Prostate gland (tissue), 2 donors: ENCODE data around the gene MYL10. TPM values are rescaled to one million over a fixed set of nuclear protein-coding genes. Genes with fewer than 3 reads are reported as not detected.

ENCODE experiments used
- DNase-seq: peaks from one replicate; pipeline ENCODE4 v3.0.0-alpha.2; 2019; ENCODE audit warnings: low spot score
- H3K27ac ChIP-seq, 2 donors: fragments of 200-600 bp; sonication (generic); 2 replicates each; pipeline ENCODE4 v1.5.1; 2017 to 2019
- H3K27me3 ChIP-seq: fragments of 200-600 bp; sonication (generic); replicated peaks from 2 replicates; pipeline ENCODE4 v1.5.1; 2019; ENCODE audit not compliant: insufficient read depth
- H3K36me3 ChIP-seq, 2 donors: fragments of 200-600 bp; sonication (generic); 1 replicate in 1 of 2; 2 replicates in 1 of 2; pipeline versions ENCODE4 v1.5.1 to v1.8.1; 2017 to 2019
- H3K4me1 ChIP-seq: fragments of 200-600 bp; sonication (generic); replicated peaks from 2 replicates; pipeline ENCODE4 v1.5.1; 2019
- H3K4me3 ChIP-seq, 2 donors: fragments of 200-600 bp; sonication (generic); 2 replicates each; pipeline ENCODE4 v1.5.1; 2017 to 2019
- H3K9me3 ChIP-seq: fragments of 200-600 bp; sonication (generic); 2 replicates; pipeline ENCODE4 v1.5.1; 2017
- POLR2A ChIP-seq: fragments of 450-650 bp; IDR thresholded peaks from one replicate; pipeline ENCODE4 v1.6.1; 2016; ENCODE audit warnings: antibody characterized with exemption, mild to moderate bottlenecking
- POLR2AphosphoS5 ChIP-seq: sonication (generic); formaldehyde crosslinking; IDR thresholded peaks from one replicate; pipeline ENCODE4 v1.6.1; 2017; ENCODE audit warnings: antibody characterized with exemption
- WGBS: methylation state at CpG from one replicate; pipeline ENCODE4 v1.1.5; 2018; 5-methylcytosine and 5-hydroxymethylcytosine counted together
- intact Hi-C: fragments of 100-400 bp; cut with DNase I; formaldehyde crosslinking; loops from one replicate; pipeline ENCODE4 v1.14.2; 2022
- total RNA-seq, 2 donors: library from RNA; depleted of rRNA; stranded (reverse); fragments of >200 nt; gene quantifications; one replicate each; pipeline ENCODE4 v1.1.0, GENCODE V29; 2016
- TF ChIP-seq, protein P1 (sequence below), 4 experiments: fragments of 200-600 bp in 2 of 4; fragments of 450-650 bp in 2 of 4; sonication (generic) in 2 of 4; IDR thresholded peaks; 1 replicate in 3 of 4; 2 replicates in 1 of 4; pipeline ENCODE4 v1.5.1; 2016 to 2019; ENCODE audit warnings: antibody characterized with exemption in 4 of 4, mild to moderate bottlenecking in 2 of 4, moderate library complexity in 2 of 4

MYL10 gene
- total RNA-seq, 2 donors from 2014 or later, result not detected

DNA sequence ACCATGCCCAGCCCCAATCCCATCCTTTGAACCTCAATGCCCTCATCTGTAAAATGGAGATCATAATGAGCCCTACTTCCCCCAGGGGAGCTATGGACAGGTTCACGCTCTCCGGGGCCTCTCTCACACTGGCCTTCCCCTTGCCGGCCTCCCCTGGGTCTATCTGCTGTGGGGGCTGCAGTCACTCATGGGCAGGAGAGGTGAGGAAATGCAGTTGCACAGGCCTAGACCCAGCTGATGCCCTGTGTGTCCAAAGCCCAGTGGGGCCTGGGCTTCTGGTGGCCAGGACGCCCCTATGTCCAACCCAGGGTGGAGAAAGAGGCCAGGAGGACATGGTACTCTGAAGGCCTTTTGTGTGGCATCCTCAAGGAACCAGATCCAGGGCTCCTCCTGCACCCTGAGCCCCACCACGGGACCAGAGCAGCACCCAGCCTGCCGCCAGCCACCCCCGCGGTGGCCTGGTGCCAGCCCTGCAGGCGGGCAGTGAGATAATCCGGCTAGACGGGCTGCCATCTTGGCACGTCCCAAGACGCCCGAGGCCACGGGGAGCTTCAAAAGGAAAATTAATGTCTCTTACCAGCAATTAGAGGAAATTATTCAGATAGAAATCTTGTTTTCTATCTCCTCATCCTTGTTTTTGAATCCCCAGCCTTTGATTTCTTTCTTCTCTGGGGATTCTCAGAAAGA lies 39.0 kb downstream of the MYL10 start:
- no peak overlapping the region for H3K27ac ChIP-seq
- DNase-seq, result no peak
- intact Hi-C loops, result loop anchor here (10.0 kb wide), 1 partner anchor 645 kb away; no protein-coding TSS in a partner anchor
- 51% methylated on average over 15 of the region's 15 CpGs for WGBS
- no peaks in the 10 kb centered on the region for H3K36me3 ChIP-seq
- H3K4me1 ChIP-seq, result peaks cover 10% of the 10 kb centered on the region
- H3K27me3 ChIP-seq, result no peaks in the 10 kb centered on the region
- TF ChIP-seq, protein P1, sequence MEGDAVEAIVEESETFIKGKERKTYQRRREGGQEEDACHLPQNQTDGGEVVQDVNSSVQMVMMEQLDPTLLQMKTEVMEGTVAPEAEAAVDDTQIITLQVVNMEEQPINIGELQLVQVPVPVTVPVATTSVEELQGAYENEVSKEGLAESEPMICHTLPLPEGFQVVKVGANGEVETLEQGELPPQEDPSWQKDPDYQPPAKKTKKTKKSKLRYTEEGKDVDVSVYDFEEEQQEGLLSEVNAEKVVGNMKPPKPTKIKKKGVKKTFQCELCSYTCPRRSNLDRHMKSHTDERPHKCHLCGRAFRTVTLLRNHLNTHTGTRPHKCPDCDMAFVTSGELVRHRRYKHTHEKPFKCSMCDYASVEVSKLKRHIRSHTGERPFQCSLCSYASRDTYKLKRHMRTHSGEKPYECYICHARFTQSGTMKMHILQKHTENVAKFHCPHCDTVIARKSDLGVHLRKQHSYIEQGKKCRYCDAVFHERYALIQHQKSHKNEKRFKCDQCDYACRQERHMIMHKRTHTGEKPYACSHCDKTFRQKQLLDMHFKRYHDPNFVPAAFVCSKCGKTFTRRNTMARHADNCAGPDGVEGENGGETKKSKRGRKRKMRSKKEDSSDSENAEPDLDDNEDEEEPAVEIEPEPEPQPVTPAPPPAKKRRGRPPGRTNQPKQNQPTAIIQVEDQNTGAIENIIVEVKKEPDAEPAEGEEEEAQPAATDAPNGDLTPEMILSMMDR (IDR thresholded peaks at IDR 0.05), result no peak
- H3K4me3 ChIP-seq, result no peak overlapping the region
- H3K9me3 ChIP-seq, result no peaks in the 10 kb centered on the region

DNA sequence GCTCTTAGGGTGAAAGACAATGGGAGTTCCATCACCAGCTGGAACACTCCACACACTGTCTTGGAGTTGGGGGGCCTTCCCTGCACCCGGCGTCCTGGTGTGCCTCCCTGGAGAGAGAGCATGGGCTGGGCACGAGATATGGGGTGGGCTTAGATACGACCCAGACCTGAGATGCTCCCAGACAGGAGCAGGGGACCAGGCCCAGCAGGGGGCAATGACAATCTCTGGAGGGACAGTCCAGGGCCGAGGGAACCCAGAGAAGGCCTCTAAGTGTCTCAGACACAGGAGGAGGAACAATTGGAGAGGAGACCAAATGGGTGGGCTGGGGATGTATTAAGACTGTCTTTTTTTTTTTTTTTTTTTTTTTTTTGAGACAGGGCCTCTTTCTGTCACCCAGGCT lies 40.0 kb downstream of the MYL10 start:
- intact Hi-C loops, result no loop called here
- Histone ChIP-seq H3K9me3 (no peaks in the 10 kb centered on the region), H3K27me3 (no peaks in the 10 kb centered on the region), H3K36me3 (no peaks in the 10 kb centered on the region), H3K4me1 (peaks cover 10% of the 10 kb centered on the region), H3K27ac (no peak overlapping the region), H3K4me3 (no peak overlapping the region)
- WGBS, result 71% methylated on average over 5 of the region's 5 CpGs
- DNase-seq, result no peak
- no peak for TF ChIP-seq POLR2A
- TF ChIP-seq POLR2AphosphoS5, result no peak
- TF ChIP-seq, protein P1 (IDR thresholded peaks at IDR 0.05), result no peak

DNA sequence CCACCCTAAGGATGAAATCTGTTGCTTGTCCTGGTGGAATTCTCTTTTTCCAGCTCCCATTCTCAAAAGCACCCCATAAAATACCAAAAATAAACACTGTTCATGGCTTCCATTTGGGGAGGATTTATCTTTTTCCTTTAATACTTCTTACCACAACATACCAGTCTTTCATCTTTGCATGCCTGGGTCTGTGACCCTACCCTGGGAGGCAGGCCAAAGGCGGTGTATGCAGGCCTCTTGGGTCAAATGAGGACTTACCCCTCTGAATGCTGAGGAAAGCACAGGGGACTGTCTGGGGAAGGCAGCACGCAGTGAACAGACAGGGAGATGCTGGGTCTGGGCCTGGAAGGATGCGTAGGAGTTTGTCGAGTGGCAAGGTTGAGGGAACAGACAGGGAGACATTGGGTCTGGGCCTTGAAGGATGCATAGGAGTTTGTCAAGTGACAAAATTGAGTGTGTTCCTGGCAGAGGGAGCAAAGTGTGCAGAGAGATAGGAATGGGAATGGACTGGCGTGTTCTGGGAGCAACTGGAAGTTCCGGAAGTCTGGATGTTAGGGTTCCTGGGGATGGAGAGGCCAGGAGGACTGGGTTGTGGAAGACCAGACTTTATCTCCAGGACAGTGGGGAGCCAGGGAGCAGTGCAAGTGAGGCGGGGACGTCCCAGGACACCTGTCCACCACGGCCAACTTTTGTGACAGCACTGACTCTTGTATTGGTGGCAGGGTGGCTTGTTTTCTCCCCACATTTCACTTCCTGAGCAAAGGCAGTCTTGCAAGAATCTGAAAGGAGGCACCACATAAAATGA lies 40.8 kb downstream of the MYL10 start:
- intact Hi-C loops, result no loop called here
- no peak overlapping the region for H3K4me3 ChIP-seq
- H3K9me3 ChIP-seq, result no peaks in the 10 kb centered on the region
- no peak for DNase-seq
- H3K27ac ChIP-seq, result no peak overlapping the region
- no peaks in the 10 kb centered on the region for H3K27me3 ChIP-seq
- H3K4me1 ChIP-seq, result peaks cover 10% of the 10 kb centered on the region
- no peaks in the 10 kb centered on the region for H3K36me3 ChIP-seq
- TF ChIP-seq POLR2AphosphoS5 (no peak), POLR2A (no peak)
- TF ChIP-seq, protein P1 (IDR thresholded peaks at IDR 0.05), result no peak
- 75% methylated on average over 9 of the region's 9 CpGs for WGBS

DNA sequence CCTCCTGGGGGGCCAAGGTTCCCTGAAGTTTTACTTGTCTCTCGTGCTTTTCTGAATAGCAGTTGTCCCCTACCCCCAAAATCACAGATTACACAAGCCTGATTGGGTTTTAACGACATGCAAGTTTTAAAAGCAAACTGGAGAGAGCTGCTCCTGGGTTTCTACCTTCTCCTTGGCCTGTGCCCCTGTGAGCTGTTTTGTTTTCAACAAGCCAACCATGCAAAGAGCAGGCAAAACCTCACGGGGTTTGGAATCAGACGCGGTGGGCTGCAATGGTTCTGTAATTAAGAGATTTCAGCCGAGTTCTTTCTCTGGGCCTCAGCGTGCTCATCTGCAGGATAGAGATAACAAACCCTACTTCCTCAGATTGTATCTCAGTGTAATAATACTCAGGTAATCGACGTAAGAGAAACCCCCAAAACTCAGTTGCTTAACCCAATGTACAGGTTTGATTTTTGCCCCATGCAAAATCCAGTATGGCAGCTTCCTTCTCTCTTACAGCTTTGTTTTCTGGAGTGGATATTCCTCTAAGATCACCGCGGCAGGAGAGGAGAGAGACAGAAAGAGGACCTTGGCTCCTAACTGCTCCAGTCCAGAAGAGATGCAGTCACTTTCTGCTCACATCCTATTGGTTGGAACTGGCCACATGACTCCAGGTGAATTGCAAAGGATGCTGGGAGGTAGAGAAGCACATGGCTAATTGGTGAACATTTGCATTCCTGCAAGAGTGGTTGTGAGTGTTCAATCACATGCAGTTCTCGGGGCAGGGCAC lies 42.0 kb downstream of the MYL10 start:
- TF ChIP-seq, protein P1 (IDR thresholded peaks at IDR 0.05), result no peak
- TF ChIP-seq POLR2AphosphoS5, result no peak
- no peak for TF ChIP-seq POLR2A
- Histone ChIP-seq H3K9me3 (no peaks in the 10 kb centered on the region), H3K36me3 (no peaks in the 10 kb centered on the region), H3K27ac (no peak overlapping the region), H3K4me1 (peaks cover 10% of the 10 kb centered on the region), H3K27me3 (no peaks in the 10 kb centered on the region), H3K4me3 (no peak overlapping the region)
- intact Hi-C loops, result no loop called here
- DNase-seq, result no peak
- 60% methylated on average over 12 of the region's 12 CpGs for WGBS
